Right forelimb (tissue), 1 donor: ENCODE measurements around the gene SLC12A9.
A peak's percentile ranks its signal among the peaks of the same experiment; 100 is the strongest.

ENCODE experiments used
- DNase-seq: peaks from one replicate; pipeline ENCODE4 v3.0.0-alpha.2; 2018

Gene SLC12A9

DNA sequence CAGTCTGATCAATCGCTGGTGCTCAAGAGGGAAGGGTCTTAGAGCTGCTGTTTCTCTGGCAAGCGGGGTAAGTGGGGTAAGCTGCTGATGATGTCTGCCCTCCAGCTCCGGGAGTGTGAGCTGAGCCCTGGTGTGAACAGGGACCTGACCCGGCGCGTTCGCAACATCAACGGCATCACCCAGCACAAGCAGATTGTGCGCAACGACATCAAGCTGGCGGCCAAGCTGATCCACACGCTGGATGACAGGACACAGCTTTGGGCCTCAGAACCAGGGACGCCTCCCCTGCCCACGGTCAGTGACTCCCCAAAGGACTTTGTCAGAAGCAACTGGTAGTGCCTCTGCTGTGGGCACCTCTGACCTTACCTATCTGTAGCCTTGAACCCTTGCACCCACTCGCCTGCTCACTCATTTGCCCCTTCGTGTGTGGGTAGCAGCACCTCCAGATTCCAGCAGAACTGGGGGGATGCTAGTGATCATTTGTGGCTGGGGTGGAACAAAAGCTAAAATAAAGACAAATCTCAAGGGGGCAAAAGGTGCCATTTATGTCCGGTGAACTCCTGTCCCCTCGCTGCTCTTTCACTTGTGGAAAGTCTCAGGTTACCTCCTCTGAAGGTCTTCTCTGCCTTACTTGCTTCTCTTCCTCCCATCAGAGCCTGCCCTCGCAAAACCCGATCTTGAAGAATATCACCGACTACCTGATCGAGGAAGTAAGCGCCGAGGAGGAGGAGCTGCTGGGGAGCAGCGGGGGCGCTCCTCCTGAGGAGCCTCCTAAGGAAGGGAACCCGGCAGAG lies 33.8 kb downstream of the SLC12A9 start:
- no peak for DNase-seq

DNA sequence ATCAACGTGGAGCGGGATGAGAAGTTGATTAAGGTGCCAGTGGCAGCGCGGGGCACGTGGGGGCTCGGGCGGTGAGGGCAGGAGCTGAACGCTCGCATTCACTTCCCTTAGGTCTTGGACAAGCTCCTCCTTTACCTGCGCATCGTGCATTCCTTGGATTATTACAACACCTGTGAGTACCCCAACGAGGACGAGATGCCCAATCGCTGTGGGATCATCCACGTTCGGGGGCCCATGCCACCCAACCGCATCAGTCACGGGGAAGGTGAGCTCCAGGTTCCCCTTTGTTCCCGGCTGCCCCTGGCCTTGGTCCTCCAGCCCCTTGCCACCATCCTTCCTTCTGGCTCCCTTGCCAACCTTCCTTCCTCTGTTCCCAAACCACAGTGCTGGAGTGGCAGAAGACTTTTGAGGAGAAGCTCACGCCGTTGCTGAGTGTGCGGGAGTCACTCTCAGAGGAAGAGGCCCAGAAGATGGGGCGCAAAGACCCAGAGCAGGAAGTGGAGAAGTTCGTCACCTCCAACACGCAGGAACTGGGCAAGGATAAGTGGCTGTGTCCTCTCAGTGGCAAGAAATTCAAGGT lies 34.5 kb downstream of the SLC12A9 start:
- DNase-seq, result no peak

DNA sequence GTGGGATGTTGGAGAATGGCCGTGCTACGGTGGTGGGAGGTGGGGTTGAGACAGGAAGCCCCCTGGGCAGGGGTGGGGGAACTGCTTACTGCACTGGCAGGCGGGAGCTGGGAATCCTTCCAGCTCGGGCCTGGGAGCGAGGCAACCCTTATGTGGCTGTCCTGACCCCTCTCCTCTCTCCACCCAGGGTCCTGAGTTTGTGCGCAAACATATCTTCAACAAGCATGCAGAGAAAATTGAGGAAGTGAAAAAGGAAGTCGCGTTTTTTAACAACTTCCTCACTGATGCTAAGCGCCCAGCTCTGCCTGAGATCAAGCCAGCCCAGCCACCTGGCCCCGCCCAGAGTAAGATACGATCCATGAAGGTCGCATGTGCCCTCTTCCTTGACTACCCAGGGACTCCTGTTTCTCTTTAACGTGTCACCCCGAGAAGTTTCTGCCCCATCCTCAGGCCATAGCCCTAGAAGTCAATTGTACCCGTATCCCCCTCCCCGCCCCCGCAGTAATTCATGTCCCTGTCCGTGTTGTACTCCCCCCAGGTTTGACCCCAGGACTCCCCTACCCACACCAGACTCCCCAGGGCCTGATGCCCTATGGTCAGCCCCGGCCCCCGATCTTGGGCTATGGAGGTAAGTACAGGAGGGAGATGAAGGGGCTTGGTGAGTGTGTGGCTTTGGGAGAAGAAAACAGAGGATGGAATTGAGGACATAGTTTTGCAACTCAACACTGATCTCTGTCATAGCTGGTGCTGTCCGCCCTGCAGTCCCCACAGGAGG lies 35.2 kb downstream of the SLC12A9 start:
- no peak for DNase-seq

DNA sequence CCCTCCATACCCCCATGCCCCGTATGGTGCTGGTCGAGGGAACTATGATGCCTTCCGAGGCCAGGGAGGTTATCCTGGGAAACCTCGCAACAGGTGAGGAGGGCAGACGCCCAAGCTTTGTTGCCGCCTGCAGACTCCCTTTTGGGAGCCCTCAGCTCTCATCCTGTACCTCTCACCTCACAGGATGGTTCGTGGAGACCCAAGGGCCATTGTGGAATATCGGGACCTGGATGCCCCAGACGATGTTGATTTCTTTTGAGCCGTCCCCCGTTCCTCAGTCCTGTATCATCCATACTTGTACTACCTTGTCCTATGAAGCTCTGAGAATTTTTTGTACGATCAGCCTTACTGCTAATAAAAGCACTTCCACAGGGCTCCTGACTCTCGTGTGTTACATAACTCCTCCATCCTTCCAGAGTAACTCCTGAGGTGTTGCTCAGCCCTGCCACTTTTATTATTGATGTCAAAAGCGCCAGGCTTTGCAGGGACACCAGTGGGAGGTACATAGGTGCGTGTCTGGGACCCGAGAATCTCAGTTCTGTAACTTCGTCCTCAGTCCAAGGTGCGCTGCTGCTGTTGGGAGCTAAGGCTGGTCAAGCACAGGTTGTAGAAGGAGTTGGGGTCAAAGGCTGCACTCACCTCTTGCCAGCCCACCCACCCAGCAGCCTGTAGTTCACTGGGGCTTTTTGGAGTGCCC lies 35.9 kb downstream of the SLC12A9 start:
- DNase-seq, result peak; percentile 44

DNA sequence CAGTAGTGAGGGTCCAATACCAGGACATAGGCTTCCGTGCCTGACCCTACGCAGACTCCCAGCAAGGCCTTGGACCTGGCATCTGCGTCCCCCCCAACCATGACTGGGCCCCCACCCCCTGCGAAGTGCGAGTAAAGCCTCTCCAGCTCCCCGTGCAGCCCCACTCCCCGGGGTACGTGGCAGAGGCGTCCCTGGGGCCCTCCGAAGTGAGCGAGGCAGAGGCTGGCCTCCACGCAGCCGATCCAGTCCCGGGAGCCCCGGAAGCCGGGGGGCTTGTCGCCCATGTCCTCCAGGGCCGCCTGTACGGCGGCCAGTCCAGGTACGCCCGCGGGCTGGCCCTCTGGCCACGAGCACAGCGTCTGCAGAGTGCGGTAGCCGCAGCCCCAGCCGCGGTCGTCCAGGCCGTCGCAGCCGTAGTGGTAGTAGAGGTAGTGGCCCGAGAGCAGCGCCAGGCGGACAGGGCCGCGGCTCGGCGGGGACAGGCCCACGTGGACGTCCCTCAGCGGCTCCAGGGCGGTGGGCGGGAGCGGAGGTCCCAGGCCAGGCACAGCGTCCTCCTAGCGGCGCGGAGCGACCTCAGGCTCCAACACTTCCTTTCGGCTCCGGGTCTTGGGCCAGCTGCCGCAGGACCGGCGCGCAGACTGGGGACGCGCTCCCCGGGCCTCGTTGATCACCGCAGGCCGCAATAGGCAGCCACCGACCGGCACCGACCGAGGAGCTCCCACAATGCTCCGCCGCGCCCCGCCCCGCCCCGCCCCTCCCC lies 36.7 kb downstream of the SLC12A9 start, which contains the start of gene UFSP1:
TSS of gene UFSP1 (minus strand) at position 728 of the 763 bp plus-strand sequence. CDS start at position 284, 444 bp downstream.
- no peak for DNase-seq

DNA sequence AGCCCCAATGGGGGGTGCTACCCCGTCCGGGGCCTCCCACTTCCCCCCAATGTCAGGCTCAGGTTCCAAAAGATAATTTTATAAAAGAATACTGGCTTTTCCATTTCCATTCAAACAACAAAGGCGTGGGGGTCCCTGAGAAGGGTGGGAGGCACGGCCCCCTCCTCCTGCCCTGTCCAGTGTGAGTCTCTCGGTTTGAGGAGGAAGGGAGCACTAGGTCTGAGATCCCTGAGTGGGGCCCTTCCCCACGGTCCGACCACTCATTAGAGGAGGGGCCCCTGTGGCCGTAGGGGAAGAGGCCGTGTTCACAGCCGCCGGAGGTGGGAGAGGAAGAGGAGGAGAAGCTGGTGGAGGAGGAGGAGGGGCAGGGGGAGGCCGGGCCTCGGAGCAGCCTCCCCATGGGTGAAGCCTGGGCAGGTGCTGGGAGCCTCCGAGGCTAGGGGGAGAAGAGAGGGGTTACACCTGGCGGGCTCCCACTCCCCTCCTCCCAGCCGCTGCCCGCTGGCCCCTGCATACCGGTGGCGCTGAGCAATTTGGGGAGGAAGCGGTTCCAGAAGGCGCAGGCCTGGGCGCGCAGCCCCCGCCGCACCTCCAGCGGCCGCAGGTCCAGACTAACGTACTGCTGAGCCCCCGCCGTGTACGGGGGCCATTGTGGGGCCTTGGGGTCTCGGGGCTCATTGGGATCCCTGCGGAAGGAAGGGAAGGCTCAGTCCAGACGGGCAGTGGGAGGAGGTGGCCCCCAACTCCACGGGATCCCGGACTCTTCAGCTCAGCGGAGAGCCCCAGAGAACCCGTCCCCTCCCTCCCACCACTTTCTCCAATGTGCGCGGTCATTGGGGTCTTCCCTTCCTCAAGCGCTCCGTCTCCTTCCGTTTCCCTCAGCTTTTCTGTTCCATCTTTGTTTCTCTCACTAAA lies 38.4 kb downstream of the SLC12A9 start:
- peak; percentile 58 for DNase-seq

DNA sequence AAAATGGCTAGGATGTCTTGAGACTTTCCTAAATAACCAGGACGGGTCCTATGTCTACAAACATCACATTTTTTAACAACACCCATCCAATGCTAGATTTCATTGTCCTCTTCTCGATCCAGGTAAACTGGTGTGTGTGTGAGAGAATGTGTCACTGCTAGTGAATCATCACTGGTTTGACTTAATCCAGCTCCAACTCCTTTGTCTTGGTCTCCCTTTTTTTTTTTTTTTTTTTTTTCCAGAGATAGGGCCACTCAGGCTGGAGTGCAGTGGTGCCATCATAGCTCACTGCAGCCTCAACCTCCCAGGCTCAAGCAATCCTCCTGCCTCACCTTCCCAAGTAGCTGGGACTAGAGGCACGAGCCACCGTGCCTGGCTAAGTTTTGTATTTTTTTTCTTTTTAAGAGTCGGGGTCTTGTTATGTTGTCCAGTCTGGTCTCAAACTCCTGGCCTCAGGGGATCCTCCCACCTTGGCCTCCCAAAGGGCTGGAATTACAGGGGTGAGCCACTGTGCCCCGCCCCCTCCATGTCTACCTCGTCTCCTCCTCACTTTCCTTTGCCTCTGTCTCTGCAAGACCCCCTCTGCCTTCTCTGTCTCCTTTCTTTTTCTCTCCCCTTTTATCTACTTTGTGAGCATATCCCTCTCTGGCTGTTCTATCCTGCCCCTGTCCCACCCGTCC lies 39.2 kb downstream of the SLC12A9 start:
- DNase-seq, result no peak

DNA sequence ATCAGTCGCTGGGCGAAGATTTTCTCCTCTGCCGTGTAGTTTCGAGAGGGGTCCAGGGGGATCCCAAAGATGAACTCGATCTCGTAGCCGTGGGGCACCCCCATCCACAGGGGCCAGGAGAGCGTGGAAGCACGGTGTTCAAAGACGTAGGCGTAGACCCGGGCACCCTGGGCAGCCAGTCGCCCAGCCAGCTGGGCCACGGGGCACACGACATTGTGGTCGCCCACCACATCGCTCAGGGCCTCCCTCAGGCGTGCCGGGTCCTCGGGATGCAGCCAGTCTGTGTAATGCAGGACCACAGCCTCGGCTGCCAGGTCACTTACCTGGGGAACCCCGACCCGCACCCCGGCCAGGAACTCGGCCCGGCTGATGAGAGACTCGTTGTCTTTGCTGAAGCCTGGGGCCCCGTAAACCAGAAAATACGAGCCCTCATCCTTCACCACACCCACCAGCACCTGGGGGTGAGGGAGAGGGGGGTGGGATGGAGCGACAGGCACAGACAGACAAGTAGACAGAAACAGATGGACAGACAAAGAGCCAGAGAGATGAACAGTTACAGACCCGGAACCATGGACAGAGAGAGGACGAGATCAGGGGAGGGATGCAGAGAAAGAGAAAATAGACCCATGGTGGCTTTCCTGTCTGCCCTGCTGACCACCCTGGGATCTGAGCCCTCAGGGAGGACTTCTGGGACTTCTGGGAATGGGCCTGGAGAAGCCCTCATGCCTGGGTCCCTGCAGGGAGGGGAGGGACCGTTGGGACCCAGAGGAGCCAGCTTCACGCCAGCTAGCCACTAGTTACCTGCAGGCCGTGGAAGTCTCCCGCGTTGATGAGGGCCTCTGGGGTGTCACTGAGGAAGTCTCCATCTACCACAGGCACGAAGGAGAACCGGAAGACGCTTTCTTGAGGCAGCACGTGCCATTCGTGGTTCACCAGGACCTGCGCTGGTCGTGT lies 40.1 kb downstream of the SLC12A9 start:
- DNase-seq, result no peak

DNA sequence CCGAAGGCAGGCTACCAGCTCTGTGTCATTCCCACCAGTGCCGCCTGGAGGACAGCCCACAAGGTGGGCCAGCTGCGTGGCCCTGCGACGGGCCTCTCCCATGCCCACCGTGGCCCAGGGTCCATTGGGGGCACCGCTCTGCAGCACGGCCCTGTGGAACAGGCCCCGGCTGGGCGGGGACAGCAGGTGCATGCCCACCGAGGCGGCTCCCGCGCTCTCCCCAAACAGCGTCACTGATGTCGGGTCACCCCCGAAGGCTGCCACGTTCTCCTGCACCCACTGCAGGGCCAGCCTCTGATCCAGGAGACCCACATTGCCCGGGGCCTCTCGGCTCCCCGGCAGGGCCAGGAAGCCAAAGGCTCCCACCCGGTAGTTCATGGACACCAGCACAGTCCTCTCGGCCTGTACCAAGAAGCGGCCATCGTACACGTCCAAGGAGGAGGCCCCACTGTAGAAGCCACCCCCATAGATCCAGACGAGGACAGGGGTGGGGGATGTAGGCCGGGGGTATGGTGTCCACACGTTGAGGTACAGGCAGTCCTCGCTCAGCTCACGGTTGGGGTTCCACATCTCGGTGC lies 40.9 kb downstream of the SLC12A9 start:
- DNase-seq, result no peak

DNA sequence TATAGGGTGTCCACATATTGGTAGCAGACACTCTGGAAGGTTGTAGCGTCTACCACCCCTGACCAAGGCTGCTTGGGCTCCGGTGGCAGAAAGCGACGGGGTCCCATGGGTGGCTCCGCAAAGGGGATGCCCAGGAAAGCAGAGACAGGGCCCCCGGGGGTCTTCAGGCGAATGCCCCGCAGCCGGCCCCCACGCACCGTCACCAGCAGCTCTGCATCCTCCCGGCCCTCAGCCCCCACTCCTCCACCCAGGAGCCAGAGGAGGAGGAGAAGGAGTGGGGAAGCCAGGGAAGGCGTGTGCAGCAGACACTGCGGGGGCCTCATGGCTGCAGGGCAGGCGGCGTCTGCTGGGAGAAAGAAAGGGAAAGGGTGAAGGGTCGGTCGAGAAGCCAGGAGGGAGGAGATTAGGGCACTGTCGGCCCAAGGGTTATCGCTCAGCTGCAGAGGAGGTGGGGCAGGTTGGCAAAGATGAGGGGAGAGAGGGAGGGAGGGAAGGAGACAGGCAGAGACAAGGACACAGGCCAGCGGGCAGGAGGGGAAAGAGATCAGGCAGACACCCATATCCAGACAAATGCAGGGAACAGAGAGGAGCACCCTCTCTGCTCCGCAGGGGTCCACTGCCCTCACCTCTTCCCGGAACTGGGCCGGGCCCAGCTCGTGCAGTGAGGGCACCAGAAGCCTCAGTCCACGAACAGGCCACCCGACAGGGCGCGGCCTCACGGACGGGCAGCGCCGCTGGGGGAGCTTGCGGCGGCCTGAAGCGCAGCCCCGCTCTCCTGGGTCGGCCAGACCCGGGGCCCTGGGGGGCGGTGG lies 41.6 kb downstream of the SLC12A9 start:
- DNase-seq, result no peak

DNA sequence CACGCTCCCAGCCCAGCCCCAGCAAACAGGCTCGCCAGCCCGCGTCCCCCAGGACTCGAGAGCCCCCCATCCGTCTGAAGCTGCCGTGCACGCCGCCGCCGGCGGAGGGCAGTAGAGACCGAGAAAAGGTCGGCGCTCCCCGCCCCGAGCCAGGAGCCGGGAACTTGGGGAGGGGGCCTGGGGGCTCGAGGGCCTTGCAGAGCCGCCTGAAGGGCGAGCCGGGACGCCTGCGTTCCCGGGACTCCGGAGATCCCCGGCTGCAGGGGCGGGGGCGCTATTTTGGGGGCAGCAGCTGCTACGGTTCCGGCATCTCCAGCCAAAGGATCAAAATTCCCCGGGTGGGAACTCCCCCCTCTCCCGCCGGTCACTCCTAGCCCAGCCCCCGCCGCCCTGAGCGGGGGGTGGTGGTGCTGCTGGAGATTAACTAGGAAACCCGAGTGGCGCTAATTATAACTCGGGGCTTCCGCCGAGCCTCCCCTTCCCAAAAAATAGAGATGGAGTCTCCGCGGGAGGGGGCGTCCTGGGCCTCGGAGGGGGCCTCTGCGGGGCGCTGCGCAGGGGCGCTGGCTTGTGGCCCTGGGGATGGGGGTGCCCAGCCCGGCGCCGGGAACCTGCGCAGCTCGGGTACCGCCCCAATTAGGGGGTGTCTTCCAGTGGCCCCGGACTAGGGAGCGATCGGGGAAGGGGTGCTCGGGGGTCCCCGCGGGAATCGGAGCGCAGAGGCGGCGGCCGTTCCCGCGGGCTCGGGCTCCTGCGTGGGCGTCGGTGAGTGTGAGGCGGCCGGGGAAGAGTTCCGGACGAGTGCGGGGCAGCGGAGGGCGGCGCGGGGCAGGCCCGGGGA lies 42.6 kb downstream of the SLC12A9 start:
- DNase-seq, result peak; percentile 84

DNA sequence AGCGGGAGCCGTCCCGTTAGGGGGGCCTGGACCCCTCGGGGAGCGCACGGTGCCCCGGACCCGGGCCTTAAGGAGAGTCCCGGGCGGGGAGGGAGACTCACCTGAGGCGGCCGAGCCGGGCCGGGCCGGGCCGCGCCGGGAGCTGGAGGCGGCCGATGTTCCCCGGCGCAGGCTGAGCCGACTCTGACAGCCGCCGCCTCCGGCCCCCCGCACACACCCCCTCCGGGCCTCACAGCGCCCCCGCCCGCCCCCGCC lies 43.1 kb downstream of the SLC12A9 start, which contains the start of gene ACHE:
TSS of gene ACHE (minus strand) at position 188 of the 255 bp plus-strand sequence. CDS start 1,656 bp downstream, outside the sequence.
- DNase-seq, result no peak

DNA sequence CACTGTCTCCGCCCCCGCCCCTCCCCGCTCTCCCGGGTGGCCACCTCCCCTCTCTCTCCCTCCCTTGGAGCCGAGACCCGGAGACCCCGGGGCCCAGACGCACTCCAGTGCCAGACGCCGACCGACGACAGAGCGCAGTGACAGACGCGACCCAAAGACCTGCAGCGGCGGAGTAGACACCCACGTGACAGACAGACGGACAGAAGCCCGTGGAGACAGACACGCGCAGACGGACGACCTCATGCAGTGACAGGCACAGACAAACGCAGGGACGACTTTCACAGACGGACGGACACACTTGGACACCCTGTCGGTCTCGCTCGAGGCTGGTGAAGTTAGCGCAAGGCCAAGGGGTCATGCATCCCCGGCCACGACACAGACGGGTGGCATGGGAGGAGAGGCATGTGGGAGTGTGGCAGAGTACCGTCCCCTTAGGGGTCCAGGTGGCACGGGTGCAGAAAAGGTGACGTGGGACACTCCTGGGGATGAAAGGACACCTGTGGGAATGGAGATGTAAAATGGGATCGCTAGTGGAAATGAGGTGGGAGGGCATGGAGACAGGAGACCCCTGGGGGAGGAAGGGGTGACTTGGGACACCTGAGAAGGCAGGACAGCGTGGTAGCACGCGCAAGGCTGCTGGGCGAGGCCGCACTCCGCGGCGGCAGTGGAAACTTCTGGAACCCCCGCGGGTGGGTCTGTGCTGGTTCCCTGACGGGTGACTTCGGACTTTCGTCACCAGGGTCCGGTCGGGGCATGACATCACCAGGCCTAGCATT lies 43.6 kb downstream of the SLC12A9 start:
- DNase-seq, result no peak

DNA sequence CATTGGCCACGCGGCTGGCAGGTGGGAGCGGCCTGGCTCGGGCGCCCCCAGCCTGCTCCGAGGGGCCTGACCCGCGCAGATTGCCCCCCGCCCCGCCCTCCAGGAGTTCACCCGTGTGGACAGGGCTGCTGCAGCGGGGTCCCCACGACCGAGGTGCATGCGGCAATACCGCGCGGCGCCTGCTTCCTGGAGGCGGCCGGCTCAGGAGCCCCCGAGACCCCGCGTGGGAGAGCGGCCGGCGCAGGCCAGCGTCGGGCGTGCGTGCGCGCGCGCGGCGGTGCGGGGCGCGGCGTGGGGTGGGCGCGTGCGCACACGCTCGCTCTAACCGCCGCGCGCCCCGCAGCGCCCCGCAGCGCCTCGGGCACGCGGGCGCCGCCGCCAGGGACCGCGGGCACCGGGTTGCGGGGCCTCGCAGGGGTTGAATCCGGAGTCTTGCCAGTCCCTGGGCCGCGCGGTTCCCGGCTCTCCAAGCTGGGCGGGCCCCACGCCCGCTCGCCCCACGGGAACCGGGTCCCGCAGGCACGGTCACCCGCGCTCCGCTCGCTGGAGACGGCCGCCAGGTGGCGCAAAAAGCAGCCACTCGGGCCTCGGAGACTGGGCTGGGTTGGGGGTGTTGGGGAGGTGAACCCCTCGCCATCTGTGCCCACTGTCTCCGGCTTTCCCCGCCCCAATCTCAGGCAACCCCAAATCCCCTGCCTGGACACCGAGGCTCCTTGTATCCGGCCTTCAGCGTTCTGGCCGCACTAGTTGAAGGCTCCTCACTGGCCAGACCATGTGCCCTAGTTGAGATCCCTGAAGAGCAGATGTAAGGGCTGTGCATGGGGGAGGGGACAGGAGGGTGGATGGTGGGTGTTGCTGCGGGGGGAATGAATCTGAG lies 44.5 kb downstream of the SLC12A9 start:
- DNase-seq, result peak; percentile 68

DNA sequence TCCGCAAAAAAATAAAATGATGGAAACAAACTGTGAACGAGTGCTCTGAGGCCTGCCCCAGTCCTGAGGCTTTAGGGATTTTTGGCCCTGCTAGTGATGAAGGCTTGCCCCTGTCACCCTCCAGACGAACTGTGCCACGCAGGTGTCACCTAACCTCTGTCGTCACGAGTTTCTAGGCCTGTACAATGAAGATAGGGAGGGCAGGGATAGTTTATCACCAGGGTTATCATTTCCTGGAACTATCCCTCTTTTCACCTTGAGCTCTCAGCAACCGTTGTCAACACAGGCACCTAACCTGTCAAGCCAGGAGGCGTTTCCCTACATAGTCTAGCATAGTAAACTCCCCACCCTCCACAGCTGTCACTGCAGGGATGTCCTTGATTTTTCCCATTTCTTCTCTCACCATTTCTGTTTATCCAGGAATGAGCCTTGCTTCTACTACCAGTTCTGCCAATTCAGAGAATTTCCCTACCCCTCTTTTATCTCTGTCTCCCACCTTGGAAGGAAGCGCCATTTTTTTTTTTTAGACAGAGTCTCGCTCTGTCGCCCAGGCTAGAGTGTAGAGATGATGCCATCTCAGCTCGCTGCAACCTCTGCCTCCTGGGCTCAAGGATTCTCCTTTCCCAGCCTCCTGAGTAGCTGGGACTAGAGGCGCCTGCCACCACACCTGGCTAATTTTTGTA lies 45.4 kb downstream of the SLC12A9 start:
- peak; percentile 3 for DNase-seq
